Osteocyte (in vitro differentiated cells): ENCODE data around the gene WBP2. TPM values are rescaled to one million over a fixed set of nuclear protein-coding genes. Genes with fewer than 3 reads are reported as not detected.

Source experiments
- DNase-seq: peaks from one replicate; pipeline ENCODE4 v3.0.0; 2021; ENCODE audit warnings: mixed read lengths; ENCODE audit not compliant: unreplicated experiment; ENCODE audit errors: extremely low spot score
- H3K27ac Mint-ChIP-seq: one replicate; pipeline ENCODE4 v1.8.0; 2021; ENCODE audit warnings: mild to moderate bottlenecking, mixed read lengths; ENCODE audit not compliant: unreplicated experiment
- H3K27me3 Mint-ChIP-seq: one replicate; pipeline ENCODE4 v1.8.0; 2021; ENCODE audit warnings: mixed read lengths; ENCODE audit not compliant: unreplicated experiment
- H3K36me3 Mint-ChIP-seq: one replicate; pipeline ENCODE4 v1.8.0; 2021; ENCODE audit warnings: mixed read lengths; ENCODE audit not compliant: unreplicated experiment
- H3K4me1 Mint-ChIP-seq: one replicate; pipeline ENCODE4 v1.8.0; 2021; ENCODE audit warnings: mixed read lengths; ENCODE audit not compliant: unreplicated experiment
- H3K4me3 Mint-ChIP-seq: one replicate; pipeline ENCODE4 v1.8.0; 2021; ENCODE audit warnings: mild to moderate bottlenecking, moderate library complexity, mixed read lengths; ENCODE audit not compliant: unreplicated experiment
- H3K9me3 Mint-ChIP-seq: one replicate; pipeline ENCODE4 v1.8.0; 2021; ENCODE audit warnings: mixed read lengths; ENCODE audit not compliant: unreplicated experiment
- CTCF ChIP-seq: fragments of 200-600 bp; sonication (generic); IDR thresholded peaks from 2 replicates; pipeline ENCODE4 v1.5.0; 2021; ENCODE audit warnings: antibody characterized with exemption, mild to moderate bottlenecking, moderate library complexity
- long read RNA-seq: library from polyadenylated mRNA; unstranded; transcript quantifications from one replicate; pipeline ENCODE4 v2.0.0, GENCODE V29; 2021
- total RNA-seq: library from RNA; stranded (reverse); gene quantifications from 2 replicates; pipeline ENCODE4 v1.2.1, GENCODE V29; 2021

Gene WBP2
- 83.1 and 88.2 TPM in 2 replicates for total RNA-seq
- long read RNA-seq, transcript WBP2-201 (8 exons, 1,944 nt) = major isoform, 5 of 8 reads
- long read RNA-seq, partial matches to known transcripts = 1 of 8 reads
- long read RNA-seq, other reads (novel, unspliced or antisense) = 1 of 8 reads

DNA sequence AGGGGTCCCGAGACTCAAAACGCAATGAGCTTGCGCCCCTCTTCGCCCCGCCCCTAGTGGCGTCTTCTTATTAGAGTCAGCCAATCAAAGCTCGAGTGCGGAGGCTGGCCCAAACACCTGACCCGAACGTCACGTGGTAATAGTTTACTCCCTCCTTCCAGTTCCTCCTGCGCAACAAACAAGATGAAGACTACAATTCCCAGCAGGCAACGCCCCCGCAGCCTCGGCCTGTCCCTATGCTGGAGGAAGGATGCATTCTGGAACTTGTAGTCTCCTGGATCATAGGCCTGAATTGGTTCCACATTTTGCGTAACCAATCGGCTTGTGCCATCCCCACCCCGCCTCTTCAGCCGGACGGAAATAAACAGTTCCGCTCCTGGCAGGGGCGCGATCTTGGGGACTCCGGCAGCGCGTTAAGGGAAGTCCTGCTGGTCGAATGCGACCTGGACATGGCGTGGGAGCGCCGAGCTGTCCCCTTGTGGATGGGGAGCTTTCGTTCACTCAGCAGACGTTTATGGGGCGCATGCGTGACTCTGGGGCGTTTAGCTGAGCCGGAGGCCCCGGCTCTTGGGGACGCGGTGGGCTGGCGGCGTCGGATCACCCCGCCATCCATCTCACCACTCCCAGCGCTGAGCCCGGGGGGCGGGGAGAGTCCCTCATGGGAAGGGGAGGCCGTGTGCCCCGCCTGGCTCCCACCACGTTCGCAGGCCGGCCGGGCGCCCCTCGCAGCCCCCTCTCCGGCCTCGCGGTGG, at the start of gene WBP2:
TSS of gene WBP2 (minus strand) at position 26 of the 752 bp plus-strand sequence. CDS start 38 bp downstream, outside the sequence.
- H3K36me3 Mint-ChIP-seq = peaks cover 11% of the 10 kb centered on the region
- peak; percentile 99 for DNase-seq
- H3K27me3 Mint-ChIP-seq = no peaks in the 10 kb centered on the region
- H3K9me3 Mint-ChIP-seq = no peaks in the 10 kb centered on the region
- H3K27ac Mint-ChIP-seq = peak within 1 kb of the TSS; percentile 86
- H3K4me1 Mint-ChIP-seq = peaks cover 24% of the 10 kb centered on the region
- no peak within 1 kb of the TSS for H3K4me3 Mint-ChIP-seq
- peak; percentile 66 for TF ChIP-seq CTCF

DNA sequence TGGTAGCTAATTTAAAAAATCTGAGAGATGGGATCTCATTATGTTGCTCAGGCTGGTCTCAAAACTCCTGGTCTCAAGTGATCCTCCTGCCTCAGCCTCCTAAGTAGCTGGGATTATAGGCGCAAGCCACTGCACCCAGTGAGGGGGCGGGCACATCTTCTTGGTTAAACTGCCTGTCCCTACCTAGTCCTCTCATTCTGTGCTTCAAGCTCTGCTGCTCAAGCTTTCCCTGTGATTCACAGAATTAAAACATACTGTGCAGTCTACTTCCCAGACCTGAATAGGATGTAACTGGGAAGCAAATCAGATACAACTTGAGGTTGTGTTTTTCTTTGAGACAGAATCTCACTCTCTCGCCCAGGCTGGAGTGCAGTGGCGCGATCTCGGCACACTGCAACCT, 47.3 kb upstream of the WBP2 start:
- no peak overlapping the region for H3K27ac Mint-ChIP-seq
- TF ChIP-seq CTCF = no peak
- no peaks in the 10 kb centered on the region for H3K9me3 Mint-ChIP-seq
- no peaks in the 10 kb centered on the region for H3K27me3 Mint-ChIP-seq
- peaks cover 9% of the 10 kb centered on the region for H3K4me1 Mint-ChIP-seq
- DNase-seq = no peak
- no peak overlapping the region for H3K4me3 Mint-ChIP-seq
- peaks cover 11% of the 10 kb centered on the region for H3K36me3 Mint-ChIP-seq

GRCh38 chr17:75901727-75902126, 46.6 kb upstream of the WBP2 start:
- no peak for TF ChIP-seq CTCF
- H3K27ac Mint-ChIP-seq = no peak overlapping the region
- no peaks in the 10 kb centered on the region for H3K27me3 Mint-ChIP-seq

DNA sequence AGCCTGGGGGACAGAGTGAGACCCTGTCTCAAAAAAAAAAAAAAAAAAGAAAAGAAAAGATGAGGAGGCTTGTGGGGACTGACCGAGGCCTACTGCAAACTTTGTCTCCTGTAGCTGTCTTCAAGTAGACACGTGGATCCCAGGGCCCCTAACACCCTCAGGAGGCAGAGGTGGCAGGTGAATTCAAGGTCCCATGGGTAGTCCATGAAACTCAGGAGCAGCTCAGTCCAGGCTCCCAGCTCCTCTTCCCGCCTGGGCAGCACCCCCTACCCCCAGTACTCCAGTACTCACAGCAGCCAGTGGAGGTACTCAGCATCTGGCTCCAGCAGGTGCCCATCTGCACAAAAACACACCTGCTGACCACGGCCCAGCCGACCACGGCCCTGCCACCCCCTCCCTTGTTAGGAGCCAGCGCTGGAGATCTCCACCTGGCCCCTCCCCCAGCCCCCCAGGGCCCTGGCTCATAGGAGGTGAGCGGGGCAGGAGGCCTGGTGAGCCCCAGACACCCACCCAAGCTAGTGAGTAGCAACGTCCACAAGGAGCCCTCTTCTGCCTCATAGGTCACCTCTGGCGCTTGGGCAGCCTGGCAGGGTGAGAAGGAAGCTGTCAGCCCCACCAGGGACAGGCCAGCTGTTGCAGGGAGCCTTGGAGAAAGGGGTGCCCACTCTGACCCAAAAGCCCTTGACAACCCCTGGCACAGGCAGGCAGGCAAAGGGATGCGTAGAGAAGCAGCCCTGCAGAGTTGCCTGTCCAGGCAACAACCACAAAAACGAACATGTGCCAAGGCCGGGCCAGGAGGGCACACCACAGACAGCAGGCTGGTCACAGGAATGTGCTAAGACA, 45.8 kb upstream of the WBP2 start:
- DNase-seq = no peak
- no peak for TF ChIP-seq CTCF
- Mint-ChIP-seq H3K4me3 (no peak overlapping the region), H3K36me3 (peaks cover 11% of the 10 kb centered on the region), H3K27ac (no peak overlapping the region), H3K27me3 (no peaks in the 10 kb centered on the region), H3K9me3 (no peaks in the 10 kb centered on the region), H3K4me1 (peaks cover 12% of the 10 kb centered on the region)

More at GRCh38 chr17:75901727-75902126, 46.6 kb upstream of the WBP2 start:
- no peak for DNase-seq
- H3K36me3 Mint-ChIP-seq = peaks cover 11% of the 10 kb centered on the region
- no peaks in the 10 kb centered on the region for H3K9me3 Mint-ChIP-seq
- H3K4me3 Mint-ChIP-seq = no peak overlapping the region
- H3K4me1 Mint-ChIP-seq = peaks cover 11% of the 10 kb centered on the region
